ENCODE results near the gene SPRY2. TPM values are rescaled to one million over a fixed set of nuclear protein-coding genes. Genes with fewer than 3 reads are reported as not detected.

Gene SPRY2
- total and polyA plus RNA-seq, 8 donors, result 30.9 to 77.1 (median 54.3) TPM

DNA sequence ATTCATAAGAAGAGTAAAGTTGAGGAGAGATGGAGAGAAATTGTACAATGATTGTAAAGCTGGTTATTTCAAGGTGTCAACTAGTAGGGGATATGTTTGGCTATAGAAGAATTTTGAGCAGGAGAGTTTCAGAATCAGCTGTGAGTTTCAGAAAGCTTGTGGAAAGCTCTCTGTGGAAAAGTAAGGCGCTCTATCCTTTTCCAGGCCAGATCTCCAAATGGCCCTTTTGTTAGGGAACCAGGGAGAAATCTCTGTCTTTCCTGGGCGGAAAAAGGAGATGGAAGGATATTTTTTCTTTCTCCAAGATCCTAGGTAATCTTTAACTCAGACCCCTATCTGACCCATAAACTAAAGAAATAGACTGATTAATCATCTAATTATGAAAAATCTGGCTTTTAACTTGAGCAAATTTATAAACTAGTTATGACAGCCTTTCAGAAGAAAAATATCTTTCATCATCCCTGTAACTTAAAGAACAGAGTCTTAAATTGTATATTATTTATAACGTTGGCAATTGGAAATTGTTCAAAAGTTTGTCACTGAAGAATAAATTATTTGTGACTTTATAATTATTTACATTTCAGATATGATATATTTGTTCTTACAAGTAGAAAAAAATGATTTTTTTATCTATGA lies 34.5 kb downstream of the SPRY2 start:
- DNase-seq (no peak), ATAC-seq (no peak)
- H3K9me3 ChIP-seq, result no peaks in the 10 kb centered on the region
- no peaks in the 10 kb centered on the region for H3K27me3 ChIP-seq
- no peaks in the 10 kb centered on the region for H3K4me1 ChIP-seq
- H3K27ac ChIP-seq, result no peak overlapping the region
- H3K4me3 ChIP-seq, result no peak overlapping the region
- intact Hi-C loops (cut with DNase I), result no loop called here
- no peaks in the 10 kb centered on the region for H3K36me3 ChIP-seq
- TF ChIP-seq, protein P1, sequence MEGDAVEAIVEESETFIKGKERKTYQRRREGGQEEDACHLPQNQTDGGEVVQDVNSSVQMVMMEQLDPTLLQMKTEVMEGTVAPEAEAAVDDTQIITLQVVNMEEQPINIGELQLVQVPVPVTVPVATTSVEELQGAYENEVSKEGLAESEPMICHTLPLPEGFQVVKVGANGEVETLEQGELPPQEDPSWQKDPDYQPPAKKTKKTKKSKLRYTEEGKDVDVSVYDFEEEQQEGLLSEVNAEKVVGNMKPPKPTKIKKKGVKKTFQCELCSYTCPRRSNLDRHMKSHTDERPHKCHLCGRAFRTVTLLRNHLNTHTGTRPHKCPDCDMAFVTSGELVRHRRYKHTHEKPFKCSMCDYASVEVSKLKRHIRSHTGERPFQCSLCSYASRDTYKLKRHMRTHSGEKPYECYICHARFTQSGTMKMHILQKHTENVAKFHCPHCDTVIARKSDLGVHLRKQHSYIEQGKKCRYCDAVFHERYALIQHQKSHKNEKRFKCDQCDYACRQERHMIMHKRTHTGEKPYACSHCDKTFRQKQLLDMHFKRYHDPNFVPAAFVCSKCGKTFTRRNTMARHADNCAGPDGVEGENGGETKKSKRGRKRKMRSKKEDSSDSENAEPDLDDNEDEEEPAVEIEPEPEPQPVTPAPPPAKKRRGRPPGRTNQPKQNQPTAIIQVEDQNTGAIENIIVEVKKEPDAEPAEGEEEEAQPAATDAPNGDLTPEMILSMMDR (IDR thresholded peaks at IDR 0.05), result no peak

DNA sequence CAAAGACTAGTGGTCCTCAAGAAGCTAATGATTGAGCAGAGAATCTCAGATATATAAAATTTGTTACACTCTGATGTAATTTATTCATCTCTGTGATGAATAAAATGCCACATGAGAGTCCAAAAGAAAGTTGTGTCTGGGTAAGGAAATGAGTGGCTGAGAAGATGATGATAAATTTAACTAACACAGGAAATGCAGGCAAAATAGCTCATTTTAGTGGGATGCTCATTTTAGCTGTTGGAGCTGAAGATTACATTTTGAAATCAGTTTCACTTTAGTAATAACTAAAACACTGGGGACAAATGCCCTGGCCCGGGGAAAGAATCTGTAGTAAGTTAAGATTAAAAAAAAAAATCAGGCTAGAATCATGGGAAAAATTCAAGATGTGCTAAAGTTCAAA lies 35.2 kb downstream of the SPRY2 start:
- Histone ChIP-seq H3K27ac (no peak overlapping the region), H3K27me3 (no peaks in the 10 kb centered on the region), H3K36me3 (no peaks in the 10 kb centered on the region), H3K4me3 (no peak overlapping the region), H3K9me3 (no peaks in the 10 kb centered on the region), H3K4me1 (no peaks in the 10 kb centered on the region)
- no peak for ATAC-seq
- intact Hi-C loops (cut with DNase I), result no loop called here
- no peak for DNase-seq
- TF ChIP-seq, protein P1 (IDR thresholded peaks at IDR 0.05), result no peak

- Histone ChIP-seq H3K4me3 (no peak overlapping the region), H3K36me3 (no peaks in the 10 kb centered on the region), H3K27me3 (no peaks in the 10 kb centered on the region), H3K27ac (no peak overlapping the region), H3K4me1 (no peaks in the 10 kb centered on the region), H3K9me3 (no peaks in the 10 kb centered on the region)
- DNase-seq (no peak), ATAC-seq (no peak)
- intact Hi-C loops (cut with DNase I), result no loop called here
- TF ChIP-seq, protein P1 (IDR thresholded peaks at IDR 0.05), result no peak
These were observed 37.6 kb downstream of the SPRY2 start for GRCh38 chr13:80303225-80303811.

DNA sequence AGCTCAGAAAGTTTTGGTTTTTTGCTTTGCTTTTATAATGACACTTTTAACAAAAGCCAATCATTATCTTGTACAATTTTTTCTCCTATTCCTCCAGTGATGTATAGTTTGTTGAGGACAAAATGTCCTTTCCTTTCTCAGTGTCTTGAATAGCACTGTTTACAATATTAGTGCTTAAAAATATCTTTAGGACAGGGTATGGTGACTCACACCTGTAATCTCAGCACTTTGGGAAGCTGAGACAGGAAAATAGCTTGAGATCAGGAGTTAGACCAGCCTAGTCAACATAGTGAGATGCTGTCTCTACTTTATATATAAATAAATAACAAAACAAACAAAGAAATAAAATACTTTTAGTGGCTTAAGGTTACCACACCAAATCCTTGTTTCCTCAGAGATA lies 41.9 kb downstream of the SPRY2 start:
- H3K27ac ChIP-seq, result no peak overlapping the region
- H3K4me3 ChIP-seq, result no peak overlapping the region
- intact Hi-C loops (cut with DNase I), result no loop called here
- H3K27me3 ChIP-seq, result no peaks in the 10 kb centered on the region
- ATAC-seq (no peak), DNase-seq (no peak)
- H3K4me1 ChIP-seq, result peaks cover 0 to 4% of the 10 kb centered on the region in 2 donors
- no peaks in the 10 kb centered on the region for H3K9me3 ChIP-seq
- TF ChIP-seq, protein P1 (IDR thresholded peaks at IDR 0.05), result no peak
- H3K36me3 ChIP-seq, result no peaks in the 10 kb centered on the region

DNA sequence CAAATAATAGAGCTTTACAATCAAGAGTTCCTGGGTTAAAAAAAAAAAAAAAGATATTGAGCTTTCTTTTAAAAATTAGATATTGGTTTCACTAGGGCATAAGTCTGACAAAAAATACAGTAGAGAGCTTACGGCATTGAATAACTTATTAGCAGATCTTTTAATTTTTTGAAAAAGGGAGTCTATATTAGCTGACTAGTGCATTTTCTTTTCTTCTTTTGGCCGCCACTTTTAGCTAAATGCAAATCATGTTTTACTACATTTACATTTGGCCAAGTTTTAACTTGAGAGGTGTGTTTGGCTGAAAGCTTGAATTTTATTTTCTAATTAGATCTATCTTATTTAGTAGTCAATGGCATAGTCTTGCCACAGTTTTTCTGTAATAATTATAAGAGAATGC lies 43.4 kb downstream of the SPRY2 start:
- ATAC-seq (no peak), DNase-seq (no peak)
- intact Hi-C loops (cut with DNase I), result no loop called here
- peaks cover 0 to 4% of the 10 kb centered on the region in 2 donors for H3K4me1 ChIP-seq
- TF ChIP-seq, protein P1 (IDR thresholded peaks at IDR 0.05), result no peak
- no peaks in the 10 kb centered on the region for H3K36me3 ChIP-seq
- H3K4me3 ChIP-seq, result no peak overlapping the region
- H3K27me3 ChIP-seq, result no peaks in the 10 kb centered on the region
- no peaks in the 10 kb centered on the region for H3K9me3 ChIP-seq
- H3K27ac ChIP-seq, result no peak overlapping the region
